NCI-H2196 treated with DMSO at 0.1 percent for 48 hours (cell line): ENCODE data around the gene TAF6.

Experiments
- DNase-seq: peaks from one replicate; lab custom pipeline; 2025; ENCODE audit not compliant: unreplicated experiment; lab: John Stamatoyannopoulos, UW

Gene TAF6

DNA sequence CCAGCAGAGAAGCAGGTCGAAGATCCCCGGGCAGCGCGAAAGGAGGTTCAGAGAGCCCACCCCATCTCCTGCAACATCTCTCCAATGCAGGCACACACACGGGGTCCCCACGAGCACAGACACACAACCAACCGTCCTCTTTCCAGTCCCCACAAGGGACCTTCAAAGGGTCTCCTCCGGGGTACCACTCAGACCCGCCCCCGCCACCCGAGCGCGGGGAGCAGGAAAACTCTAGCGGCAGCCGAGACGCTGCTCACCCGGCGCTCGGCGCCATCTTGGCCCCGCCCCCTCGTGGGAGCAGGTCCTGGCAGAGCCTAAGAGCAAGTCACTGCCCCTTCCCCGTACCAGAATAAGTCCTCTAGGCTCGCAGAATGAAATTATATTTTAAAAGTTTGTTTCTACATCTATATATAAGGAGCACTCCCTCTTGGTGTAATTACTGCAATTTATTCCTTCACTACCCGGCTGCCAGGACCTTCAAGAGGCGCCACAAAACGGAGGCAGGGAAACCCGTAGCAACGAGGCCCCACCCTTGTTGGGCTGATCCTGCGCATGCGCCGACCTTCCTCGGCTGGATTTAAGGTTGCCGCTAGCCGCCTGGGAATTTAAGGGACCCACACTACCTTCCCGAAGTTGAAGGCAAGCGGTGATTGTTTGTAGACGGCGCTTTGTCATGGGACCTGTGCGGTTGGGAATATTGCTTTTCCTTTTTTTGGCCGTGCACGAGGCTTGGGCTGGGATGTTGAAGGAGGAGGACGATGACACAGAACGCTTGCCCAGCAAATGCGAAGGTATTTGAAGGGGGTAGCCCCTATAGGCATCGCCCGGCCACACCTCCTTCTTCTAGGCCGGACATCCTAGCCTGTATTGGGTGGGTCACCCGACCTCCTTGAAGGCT is at the start of gene TAF6, which contains the start of gene CNPY4:
TAF6 (minus strand) TSS at position 287 of the 898 bp plus-strand sequence. CDS start 5,149 bp downstream, outside the sequence.
CNPY4 (plus strand) TSS at position 563 of the 898 bp plus-strand sequence; CDS start at position 674, 111 bp downstream.
- peak; percentile 89 for DNase-seq

DNA sequence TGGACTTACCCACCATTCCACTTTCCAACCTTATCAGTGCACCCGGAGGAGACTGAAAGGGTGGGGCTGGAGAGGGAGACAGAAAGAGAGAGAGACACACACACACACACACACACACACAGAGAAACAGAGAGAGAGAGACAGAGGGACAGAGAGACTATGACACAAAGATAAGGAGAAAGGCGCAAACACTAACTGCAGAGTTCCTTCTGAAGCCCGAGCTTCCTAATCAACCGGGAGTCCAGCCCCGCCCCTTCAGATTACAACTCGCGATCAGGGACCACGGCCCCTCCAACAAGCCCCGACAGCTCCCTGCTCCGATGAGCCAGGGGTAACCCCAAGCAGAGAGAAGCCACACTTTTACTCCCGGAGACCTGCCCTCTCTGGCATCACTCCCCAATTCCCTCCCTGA is 48.8 kb upstream of the TAF6 start:
- DNase-seq = no peak

DNA sequence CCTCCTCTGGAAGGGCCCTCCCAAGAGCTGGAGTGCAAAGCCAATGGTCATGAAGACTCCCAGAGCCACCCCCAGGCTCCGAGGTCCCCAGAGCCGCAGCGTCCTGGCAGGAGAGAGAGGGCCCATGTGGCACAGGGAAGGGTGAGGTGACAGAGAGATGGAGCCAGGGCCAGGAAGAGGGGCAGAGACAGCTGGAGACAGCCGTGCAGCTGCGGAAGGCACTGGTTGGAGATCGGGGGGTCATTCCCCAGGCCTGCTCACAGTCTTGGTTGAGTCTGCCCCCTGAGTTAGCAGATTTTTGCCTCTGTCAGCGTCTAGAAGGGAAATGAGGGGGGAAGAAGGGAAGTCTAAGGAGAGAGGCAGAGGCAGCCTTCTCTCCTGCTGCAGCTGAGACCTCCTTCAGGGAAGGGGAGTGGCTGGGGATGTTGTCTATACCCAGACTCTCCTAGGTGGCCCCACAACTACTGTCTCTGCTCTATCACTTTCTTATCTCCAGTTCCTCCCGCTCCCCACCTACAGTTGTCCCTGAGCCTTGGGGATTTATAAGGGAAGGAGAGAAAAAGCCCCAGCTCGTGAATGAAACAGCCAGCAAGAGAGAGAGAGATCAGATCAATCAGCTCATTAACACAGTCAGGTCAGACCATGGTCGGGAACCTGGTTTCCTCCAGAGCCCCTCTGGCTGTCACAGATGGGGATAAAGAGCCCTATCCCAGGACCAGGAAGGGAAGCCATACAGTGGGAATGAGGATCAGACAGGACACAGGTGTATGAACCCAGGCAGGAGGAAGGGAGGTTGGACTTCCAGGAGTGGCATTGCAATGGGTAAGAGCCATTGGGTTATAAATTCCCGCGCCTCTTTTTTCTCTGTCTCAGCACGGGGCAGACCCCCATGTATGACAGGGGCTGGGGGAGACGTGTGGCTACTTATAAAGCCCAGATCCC is 48.1 kb upstream of the TAF6 start:
- DNase-seq = no peak

DNA sequence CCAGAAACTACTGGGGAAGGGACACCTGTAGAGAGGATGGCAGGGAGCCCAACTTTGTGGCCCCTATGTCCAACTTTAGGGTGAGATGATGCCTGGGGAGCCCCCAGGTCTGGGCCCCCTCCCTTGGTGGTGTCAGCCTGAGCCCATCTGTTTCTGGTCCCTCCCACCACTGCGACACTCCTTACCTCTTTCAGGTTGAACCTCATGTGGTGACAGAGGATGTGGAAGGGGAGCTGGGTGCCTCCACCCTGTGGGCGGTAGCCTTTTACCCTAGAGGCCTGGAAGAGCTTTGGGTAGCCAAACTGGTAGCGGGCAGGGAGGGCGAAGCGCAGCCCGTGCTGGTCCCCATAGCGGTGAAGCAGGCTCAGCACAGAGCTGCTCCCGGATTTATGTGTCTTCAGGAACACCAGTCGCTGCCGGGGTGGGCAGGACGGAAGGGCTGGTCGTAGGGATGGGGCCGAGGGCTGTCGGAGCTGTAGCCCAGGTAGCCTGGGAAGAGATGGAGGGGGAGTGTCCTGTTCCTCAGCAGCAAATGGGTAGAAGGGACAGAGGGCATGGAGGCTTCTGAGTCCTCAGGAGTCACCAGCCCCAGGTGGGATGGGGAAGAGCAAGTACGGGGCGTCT is 47.3 kb upstream of the TAF6 start:
- no peak for DNase-seq

DNA sequence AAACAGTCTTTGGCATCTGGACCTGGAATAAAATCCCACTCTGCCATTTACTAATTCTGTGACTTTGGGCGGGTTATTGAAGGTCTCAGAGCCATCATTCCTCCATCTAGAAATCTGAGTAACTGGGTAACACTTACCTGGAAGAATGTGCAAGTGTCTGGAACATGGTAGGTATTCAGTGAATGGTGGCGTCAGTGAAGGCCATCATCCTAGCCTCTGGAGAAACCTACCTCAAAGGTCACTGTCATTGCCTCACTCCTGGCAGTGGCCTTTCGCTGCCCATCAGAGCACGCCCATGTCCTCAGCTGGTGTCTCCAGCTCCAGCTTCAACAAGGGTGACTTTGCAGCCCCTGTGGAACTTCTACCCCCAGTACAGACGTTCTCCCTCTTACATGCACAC is 44.7 kb upstream of the TAF6 start:
- DNase-seq = no peak

DNA sequence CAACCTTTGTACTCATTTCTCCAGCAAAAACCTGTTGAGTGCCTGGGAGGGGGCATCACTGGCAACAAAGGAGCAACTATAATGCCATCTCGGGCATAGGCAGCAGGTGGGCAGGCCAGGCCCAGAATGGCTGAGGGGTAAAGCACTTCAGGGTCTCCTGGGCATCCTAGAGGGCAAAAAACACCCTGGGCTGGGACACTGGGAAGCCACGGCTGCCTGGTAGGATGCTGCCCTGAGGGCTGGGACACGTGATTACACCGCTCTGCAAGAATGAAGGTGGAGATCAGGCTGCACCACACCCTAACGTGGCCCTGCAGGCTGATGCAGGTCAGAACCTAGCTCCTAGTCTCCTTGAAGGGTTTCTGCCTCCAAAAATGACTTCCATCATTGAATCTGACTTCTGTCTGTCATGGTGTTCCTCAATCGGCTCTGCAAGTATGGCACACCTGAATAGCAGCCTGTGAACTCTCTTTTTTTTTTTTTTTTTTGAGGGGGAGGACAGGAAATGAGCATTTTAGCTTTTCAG is 43.9 kb upstream of the TAF6 start:
- DNase-seq = no peak

DNA sequence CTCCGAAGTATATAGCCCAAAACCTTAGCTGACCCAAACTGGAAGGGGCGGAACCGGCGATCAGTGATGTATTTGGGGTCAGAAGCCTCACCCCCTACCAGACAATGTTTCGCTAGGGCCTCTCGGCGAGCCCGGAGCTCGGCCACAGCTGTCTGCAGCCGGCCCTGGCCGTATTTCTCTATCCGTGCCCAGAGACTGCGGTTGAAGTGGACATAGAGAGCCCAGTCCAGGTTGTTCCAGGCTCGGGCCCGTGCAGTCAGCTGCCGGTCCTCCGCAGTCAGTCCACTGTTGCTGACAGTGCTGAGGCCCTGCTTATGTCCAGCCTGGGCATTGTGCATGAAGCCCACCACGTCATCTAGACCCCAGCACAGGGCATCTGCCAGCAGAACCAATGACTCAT is 40.9 kb upstream of the TAF6 start:
- no peak for DNase-seq

DNA sequence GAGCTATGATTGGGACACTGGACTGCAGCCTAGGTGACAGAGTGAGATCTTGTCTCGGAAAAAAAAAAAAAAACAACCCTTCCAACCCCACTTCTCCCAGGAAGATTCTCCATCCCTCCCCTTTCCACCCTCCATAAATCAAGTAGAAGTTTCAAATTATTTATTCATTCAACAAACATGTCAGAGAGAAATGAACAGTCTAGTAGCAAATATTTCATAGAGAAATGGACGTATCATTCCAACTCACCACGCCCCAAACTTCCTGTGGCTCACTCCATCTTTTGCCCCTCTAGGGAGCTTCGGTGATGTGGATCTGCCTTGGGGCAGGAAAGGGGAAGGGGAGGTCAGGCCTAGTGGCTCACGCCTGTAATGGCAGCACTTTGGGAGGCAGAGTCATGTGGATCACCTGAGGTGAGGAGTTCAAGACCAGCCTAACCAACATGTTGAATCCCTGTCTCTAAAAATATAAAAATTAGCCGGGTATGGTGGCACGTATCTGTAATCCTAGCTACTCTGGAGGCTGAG is 40.0 kb upstream of the TAF6 start:
- no peak for DNase-seq

DNA sequence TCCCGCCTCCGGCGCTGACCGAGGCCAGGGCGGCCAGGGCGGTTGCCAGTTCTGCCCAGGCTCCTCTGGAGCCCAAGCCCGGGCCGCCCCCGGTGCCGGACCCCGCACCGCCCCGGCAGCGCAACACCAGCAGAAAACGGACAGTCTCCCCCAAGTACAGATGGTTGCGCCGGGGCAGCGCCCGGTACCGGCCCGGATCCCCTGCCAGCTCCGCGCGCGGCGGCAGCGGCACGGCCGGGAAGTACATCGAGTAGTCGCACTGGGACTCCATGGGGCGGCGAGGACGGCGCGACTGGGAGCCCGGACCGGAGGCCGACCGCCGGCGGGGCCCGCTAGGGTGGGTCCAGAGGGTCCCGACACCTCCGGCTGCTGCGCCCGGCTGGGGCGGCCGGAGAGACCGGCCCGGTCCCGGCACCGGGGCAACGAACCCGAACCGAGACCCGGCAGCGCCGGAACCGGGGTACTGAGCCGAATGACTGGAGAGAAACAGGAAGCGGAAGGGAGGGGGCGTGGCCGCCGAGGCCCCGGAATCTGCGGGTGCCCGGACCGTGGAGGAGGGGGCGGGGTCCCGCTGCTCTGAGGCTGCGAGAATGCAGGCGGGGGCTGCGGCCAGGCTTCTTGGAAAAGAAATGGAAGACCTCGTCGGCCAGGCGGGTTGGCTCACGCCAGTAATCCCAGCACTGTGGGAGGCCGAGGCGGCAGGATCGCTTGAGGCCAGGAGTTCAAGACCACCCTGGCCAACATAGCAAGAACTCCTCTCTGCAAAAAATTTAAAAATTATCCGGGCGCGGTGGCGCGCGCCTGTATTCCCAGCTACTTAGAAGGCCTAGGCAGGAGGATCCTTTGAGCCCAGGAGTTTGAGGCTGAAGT is 39.3 kb upstream of the TAF6 start, which contains the start of gene TRAPPC14:
TRAPPC14 (minus strand) TSS at position 495 of the 870 bp plus-strand sequence; CDS start at position 271, 224 bp downstream.
- DNase-seq = peak; percentile 74

DNA sequence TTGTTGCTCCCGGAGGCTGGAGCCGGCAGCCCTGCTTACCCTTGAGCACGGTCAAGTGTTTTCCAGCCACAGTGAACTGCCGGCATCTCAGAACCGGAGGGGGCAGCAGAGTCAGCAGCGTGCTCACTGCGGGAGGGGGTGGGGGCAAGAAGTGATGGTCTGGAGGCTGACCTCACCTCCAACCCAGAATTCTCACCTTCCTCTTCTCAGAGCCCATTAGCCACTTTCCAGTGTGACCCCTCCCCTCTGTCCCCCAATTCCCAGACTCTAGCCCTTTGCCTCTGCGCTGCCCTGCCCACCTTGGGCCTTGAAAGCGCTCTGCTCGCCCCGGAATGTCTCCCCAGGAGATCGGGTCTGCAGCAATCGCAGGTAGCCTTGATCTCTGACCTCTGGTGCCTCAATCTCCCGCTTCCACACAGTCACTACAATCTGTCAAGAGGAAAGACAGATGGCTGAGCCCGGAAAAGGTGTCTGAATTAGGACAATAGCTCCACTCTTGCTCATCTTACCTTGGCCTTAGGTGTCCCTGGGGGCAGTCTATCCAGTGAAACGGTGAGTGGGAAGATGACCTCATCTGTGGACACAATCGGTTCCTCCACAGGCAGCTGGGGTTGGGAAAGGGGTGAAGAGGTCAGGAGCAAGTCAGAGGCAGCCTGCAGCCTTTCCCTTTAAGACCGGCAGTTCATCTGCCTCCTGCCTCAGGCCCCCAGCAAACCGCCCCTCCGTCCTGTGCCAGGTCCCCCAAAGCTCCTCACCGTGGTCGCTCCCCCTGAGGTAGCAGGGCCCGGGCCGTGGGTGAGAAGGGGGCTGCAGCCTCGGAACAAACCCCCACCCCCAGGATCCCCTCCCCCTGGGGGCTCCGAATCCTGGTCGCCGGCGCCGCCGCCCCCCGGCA is 38.4 kb upstream of the TAF6 start:
- peak; percentile 39 for DNase-seq

DNA sequence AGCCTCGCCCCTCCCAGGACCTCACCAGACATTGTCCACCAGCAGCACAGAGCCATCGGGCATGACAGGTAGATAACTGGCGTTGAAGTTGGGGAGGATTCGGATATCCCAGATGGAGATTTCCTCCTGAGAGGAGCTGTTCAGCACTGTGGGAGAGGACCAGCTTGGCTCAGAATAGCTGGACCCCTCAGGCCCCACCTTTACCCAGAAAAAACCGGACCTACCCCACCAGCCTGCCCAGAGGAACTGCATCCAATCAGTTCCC is 37.8 kb upstream of the TAF6 start:
- DNase-seq = no peak

DNA sequence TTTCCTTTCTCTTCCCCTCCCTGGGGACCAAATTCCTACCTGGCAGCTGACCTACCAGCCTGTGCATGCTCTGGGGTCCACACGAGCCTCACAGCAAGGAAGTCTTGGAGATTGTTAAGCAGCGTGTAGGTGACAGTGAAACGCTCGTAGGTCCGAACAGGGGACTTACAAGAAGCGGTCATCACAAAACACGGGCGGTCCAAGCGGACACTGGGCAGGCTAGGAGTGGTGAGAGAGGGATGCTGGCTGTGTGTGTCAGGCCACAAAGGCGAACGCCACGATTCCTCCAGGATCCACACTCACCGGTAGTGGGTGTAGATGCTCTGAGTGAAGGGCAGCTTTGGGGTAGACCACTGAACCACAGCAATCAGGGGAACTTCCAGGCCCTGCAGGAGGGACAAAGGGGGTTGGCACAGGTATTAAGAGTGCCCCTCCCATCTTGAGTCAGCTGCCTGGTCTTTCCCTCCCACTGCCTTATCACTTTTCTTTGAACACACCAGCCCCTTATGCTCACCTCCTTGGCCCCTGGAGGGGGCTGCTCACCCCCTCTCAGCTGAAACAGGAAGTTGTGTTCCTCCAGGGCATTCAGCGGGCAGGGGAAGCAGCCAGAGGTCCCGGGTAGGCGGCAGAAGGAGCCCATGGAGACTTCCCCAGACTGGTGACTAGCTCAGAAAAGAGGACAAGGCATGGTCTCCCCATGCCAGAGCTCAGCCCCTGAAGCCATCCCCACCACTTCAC is 37.3 kb upstream of the TAF6 start:
- DNase-seq = no peak

DNA sequence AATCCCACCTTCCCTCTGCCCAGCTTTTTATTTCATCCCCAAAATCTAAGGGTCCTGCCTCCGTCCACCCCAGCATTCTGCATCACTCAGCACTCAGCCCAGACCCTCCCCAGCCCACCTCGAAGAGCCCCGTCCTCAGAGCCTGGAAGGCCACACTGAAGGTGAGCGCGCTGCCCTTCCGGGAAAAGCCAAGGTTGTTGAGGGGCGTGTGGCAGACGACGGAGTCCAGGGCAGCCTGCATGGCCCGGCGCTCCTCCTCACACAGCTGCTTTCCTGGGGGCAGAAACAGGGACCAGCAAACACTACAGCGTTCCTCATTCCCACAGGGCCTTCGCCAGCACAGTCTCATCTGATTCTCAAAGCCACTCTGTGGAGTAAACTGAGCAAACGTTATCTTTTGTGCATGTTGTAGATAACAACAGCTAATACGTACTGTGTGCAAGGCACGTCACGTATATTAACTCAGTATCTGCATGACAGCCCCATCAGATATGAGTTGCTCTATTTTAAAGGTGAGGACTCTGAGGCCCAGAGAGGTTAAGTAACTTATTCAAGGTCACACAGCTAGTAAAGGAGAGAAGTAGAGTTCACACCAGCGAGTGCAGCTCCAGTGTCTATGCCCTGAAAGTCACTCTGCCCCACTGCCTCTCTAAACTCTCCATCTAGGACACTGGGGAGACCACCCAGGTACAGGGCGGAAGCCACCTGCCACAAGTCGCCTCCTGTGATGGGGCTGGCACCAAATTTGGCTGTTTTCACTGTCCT is 36.6 kb upstream of the TAF6 start:
- DNase-seq = no peak

DNA sequence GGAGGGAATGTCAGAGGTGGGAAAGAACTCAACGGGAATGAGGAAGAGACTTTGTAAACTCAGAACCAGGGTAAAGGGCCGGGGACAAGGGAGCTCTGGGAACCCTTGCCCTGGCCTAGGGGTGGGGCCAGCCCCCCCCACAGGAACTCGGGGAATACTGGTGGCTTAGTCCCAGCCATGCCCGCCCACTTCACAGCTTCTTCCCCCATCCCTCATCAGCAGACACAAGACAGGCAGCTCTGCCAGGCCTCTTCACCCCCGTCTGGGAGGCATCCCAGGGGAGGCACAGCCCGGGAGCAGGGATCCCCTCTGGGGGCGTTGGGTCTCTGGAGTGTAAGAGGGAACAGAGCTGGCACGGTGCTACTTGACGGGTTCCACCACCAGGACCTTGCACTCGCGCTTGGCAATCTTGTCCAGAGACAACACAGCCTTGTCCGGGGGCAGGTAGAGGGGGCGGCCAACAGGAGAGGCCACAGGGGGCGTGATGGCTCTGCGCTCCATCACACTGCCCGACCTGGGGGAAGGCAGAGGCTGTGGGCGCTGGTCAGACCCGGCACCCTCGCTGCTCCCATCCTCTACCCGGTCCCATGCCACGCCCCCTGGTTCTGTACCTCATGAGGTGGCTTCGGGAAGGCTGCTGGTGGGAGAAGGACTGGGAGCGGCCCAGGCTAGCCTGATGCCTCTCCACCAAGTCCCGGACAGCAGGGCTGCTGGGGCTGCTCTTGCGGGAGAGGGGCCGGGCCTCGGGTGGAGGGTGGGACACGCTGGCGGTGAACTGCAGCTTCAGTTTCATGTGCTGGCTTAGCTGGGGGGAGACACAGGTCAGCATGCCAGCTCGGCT is 35.7 kb upstream of the TAF6 start:
- DNase-seq = no peak

DNA sequence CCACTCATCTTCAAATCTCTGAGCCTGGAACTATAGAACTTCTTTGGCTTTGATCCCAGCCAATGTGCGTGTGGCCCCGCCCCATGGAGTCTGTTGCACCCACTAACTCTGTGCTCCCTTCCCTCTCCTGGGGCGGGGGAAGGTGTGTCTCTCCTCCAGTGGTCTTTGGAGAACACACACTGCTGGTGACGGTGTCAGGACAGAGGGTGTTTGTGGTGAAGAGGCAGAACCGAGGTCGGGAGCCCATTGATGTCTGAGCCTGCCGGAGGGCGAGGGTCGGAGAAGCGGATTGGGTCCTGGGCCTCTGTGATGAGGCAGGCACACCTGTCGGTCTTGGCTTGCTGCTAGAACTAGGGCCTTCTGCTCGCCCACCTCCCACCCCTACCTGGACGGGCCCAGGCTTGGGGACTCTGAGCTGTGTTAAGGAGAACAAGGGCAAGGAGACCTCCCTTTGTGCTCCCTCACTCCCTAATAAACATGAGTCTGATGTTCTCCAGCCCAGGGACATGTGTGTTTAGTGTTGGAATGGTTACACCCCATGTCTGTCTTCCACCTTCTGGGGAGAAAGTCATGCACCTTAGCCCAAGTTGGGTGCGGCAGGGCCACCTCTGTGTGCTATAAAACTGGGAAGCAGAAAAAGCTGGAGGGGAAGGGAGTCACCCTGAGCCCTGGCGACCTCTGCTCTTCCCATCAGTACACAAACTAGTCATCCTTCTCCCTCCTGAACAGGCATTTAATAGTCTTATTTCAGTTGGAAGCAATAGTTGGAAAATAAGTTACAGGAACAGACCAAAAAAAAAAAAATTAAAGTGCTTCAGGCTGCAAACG is 34.8 kb upstream of the TAF6 start:
- no peak for DNase-seq
